Activated naive CD4-positive, alpha-beta T cell treated with anti-CD3 and anti-CD28 coated beads for 36 hours (primary cell): Measurements from ENCODE around the gene CAMSAP2. TPM values are rescaled to one million over a fixed set of nuclear protein-coding genes. Genes with fewer than 3 reads are reported as not detected.

Experiments used
- CTCF ChIA-PET: fragments of 350-600 bp; sonication (Branson Sonifier 250); formaldehyde crosslinking; loops from one replicate; lab custom pipeline; 2021; ENCODE audit warnings: antibody characterized with exemption; lab: Charles Lee
- DNase-seq: peaks from one replicate; pipeline ENCODE4 v3.0.0-alpha.2; 2020
- H3K27ac Mint-ChIP-seq: one replicate; pipeline ENCODE4 v1.8.0; 2021; ENCODE audit warnings: mild to moderate bottlenecking, mixed read lengths
- H3K27me3 Mint-ChIP-seq: one replicate; pipeline ENCODE4 v1.8.0; 2021; ENCODE audit warnings: low read depth, mixed read lengths
- H3K36me3 Mint-ChIP-seq: one replicate; pipeline ENCODE4 v1.8.0; 2021; ENCODE audit warnings: low read depth, mixed read lengths
- H3K4me1 Mint-ChIP-seq: one replicate; pipeline ENCODE4 v1.8.0; 2021; ENCODE audit warnings: low read depth, mixed read lengths
- H3K4me3 Mint-ChIP-seq: one replicate; pipeline ENCODE4 v1.8.0; 2021; ENCODE audit warnings: mild to moderate bottlenecking, moderate library complexity, mixed read lengths
- H3K9me3 Mint-ChIP-seq: one replicate; pipeline ENCODE4 v1.8.0; 2021; ENCODE audit warnings: mixed read lengths
- intact Hi-C: fragments of 100-400 bp; cut with micrococcal nuclease; formaldehyde crosslinking; loops from one replicate; pipeline ENCODE4 v1.15.1; 2023
- total RNA-seq, 2 experiments: library from RNA; stranded (reverse); gene quantifications; one replicate each; pipeline ENCODE4 v1.2.3, GENCODE V29; 2021

The CAMSAP2 gene
- total RNA-seq, 2 experiments from 2014 or later = 3.9 to 6.5 TPM

DNA sequence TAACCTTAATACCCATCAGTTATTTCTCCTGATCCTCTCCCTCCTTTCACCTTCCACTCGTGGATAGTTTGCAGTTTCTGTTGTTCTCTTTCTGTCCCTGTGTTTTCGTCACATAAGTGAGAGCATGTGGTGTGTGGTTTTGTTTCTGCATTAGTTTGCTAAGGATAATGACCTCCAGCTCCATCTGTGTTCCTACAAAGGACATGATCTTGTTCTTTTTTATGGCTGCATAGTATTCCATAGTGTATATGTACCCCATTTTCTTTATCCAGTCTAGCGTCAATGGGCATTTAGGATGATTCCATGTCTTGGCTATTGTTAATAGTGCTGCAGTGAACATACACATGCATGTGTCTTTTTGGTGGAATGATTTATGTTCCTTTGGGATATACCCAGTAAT, 97.5 kb downstream of the CAMSAP2 start:
- no peak overlapping the region for H3K27ac Mint-ChIP-seq
- peaks cover 3% of the 10 kb centered on the region for H3K36me3 Mint-ChIP-seq
- no peaks in the 10 kb centered on the region for H3K4me1 Mint-ChIP-seq
- H3K9me3 Mint-ChIP-seq = peaks cover 4% of the 10 kb centered on the region
- no peak overlapping the region for H3K4me3 Mint-ChIP-seq
- intact Hi-C loops = no loop called here
- CTCF ChIA-PET = interaction anchor here (0.6 kb wide), 1 partner anchor 214 kb away, joined by 4 read pairs; no protein-coding TSS in a partner anchor
- DNase-seq = no peak
- no peaks in the 10 kb centered on the region for H3K27me3 Mint-ChIP-seq

DNA sequence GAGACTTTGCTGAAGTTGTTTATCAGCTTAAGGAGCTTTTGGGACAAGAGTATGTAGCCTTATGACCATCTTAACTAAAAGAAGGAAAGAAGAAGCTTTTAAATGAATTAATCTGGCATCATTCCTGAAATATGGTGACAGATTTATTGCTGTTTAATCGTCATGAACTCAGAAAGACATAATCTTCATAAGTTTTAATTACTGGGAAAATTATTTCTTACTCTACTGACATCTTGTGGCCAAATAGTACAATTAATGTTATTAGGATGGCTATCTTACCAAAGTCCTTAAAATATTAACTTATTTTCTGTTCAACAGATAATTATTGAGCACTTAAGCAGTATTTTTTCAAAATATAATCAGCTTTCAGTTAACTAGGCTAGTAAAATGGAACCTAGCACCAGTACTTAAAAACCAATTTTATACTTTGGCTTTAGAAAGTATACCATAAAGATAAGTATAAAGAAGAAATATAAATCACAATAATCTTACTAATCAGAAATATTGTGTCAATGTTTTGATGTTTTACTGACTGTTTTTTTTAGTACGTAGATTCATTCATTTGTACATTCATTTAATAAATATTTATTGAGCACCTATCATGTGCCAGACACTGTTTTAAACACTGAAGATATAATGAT, 99.4 kb downstream of the CAMSAP2 start:
- CTCF ChIA-PET = interaction anchor here (1.1 to 1.5 kb wide), 6 partner anchors 12 to 281 kb away, joined by 3 to 6 read pairs (median 3); no protein-coding TSS in a partner anchor
- H3K9me3 Mint-ChIP-seq = peaks cover 4% of the 10 kb centered on the region
- no peak overlapping the region for H3K27ac Mint-ChIP-seq
- H3K4me3 Mint-ChIP-seq = no peak overlapping the region
- intact Hi-C loops = loop anchor here (1.0 kb wide), 2 partner anchors 216 to 279 kb away; no protein-coding TSS in a partner anchor
- DNase-seq = no peak
- no peaks in the 10 kb centered on the region for H3K4me1 Mint-ChIP-seq
- H3K36me3 Mint-ChIP-seq = peaks cover 3% of the 10 kb centered on the region
- no peaks in the 10 kb centered on the region for H3K27me3 Mint-ChIP-seq

DNA sequence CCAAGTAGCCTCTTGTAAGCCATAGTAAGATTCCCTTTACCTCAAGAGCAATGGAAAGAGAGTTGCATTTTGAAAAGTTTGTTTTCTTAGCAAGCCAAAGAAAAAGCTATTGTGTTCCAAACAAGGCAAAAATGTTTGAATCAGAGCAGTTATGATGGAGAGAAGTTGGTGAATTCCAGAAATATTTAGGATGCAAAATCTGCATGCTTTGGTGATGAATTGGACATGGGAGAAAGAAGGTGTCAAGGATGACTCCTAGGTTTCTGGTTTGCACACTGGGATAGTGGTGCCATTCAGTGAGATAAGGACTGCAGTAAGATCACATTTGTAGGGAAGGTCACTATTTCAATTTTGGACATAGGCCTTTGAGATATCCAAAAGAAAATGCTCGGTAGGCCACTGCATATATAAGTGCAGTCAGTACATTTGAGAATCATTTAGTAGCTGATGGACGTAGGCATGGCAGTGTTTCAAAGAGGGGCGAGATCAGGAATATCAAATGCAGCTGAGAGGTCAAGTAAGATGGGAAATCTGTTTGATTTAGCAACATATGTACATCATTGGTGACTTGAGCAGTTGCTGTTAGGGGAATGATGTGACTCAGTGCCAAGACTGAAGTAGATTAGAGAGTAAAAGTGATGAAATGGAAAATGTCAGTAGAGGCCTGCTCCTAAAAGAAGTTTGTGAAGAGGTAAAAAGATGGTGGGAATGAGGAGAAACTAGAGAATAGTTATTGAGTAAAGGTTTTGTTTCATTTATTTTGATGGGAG, 100.2 kb downstream of the CAMSAP2 start:
- H3K27ac Mint-ChIP-seq = no peak overlapping the region
- no peak overlapping the region for H3K4me3 Mint-ChIP-seq
- H3K36me3 Mint-ChIP-seq = peaks cover 3% of the 10 kb centered on the region
- intact Hi-C loops = loop anchor here (1.0 kb wide), 2 partner anchors 217 to 280 kb away; no protein-coding TSS in a partner anchor
- CTCF ChIA-PET = interaction anchor here (0.7 to 1.5 kb wide), 3 partner anchors 12 to 280 kb away, joined by 3 read pairs; no protein-coding TSS in a partner anchor
- peaks cover 4% of the 10 kb centered on the region for H3K9me3 Mint-ChIP-seq
- no peak for DNase-seq
- no peaks in the 10 kb centered on the region for H3K27me3 Mint-ChIP-seq
- H3K4me1 Mint-ChIP-seq = no peaks in the 10 kb centered on the region

DNA sequence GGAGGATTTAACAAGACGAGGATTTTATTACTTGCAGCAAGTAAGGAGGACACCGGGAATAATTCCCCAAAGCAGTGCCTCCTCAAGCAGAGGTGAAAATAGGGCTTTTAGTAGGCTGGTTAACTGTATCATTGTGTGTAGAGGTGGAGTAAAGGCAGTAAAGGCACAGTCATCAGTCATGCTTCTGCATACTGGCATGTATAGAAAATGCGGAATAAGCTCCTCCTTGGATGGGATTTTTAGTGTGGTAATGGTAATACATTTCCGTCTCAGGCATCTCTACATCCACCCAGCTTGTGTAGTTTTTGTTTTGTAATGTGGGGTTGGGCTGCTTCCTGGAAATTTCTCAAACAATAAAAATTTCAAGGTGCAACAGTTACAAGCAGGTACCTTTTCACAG, 106.7 kb downstream of the CAMSAP2 start:
- no peaks in the 10 kb centered on the region for H3K27me3 Mint-ChIP-seq
- no peak overlapping the region for H3K27ac Mint-ChIP-seq
- H3K9me3 Mint-ChIP-seq = no peaks in the 10 kb centered on the region
- H3K4me3 Mint-ChIP-seq = no peak overlapping the region
- peaks cover 12% of the 10 kb centered on the region for H3K36me3 Mint-ChIP-seq
- CTCF ChIA-PET = interaction anchor here (1.3 kb wide), 1 partner anchor 223 kb away, joined by 6 read pairs; no protein-coding TSS in a partner anchor
- H3K4me1 Mint-ChIP-seq = no peaks in the 10 kb centered on the region
- DNase-seq = no peak
- intact Hi-C loops = no loop called here

DNA sequence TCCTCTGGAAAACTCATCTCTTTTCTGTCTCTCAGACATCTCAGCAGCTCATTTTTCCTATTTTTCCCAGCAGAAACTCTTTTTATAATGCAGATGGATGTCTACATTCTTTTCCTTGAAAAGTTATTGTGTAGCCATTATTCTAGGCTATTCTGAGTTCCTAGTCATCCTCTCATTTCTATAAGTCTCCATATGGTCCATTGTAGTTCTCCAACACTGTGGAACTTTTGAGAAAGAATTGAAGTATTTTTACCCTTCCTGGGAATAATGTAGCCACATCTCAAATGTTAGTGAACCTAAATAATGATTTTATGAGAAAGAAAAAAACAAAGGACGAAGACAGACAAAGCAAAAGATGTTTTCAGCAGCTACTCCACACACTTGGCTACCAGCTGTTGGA, 107.7 kb downstream of the CAMSAP2 start:
- H3K4me3 Mint-ChIP-seq = no peak overlapping the region
- no peak overlapping the region for H3K27ac Mint-ChIP-seq
- H3K27me3 Mint-ChIP-seq = no peaks in the 10 kb centered on the region
- DNase-seq = no peak
- CTCF ChIA-PET = no interaction called here
- intact Hi-C loops = no loop called here
- H3K9me3 Mint-ChIP-seq = no peaks in the 10 kb centered on the region
- H3K36me3 Mint-ChIP-seq = peaks cover 13% of the 10 kb centered on the region
- no peaks in the 10 kb centered on the region for H3K4me1 Mint-ChIP-seq

DNA sequence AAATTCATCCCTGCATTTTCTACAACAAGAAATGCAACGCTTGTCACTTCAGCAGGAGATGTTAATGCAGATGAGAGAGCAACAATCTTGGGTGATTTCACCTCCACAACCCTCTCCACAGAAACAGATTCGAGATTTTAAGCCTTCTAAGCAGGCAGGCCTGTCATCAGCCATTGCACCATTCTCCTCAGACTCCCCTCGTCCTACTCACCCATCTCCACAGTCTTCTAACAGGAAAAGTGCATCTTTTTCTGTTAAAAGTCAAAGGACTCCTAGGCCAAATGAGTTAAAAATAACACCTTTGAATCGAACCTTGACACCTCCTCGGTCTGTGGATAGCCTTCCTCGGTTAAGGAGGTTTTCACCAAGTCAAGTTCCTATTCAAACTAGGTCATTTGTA, 110.7 kb downstream of the CAMSAP2 start:
- Mint-ChIP-seq H3K27ac (no peak overlapping the region), H3K4me3 (no peak overlapping the region), H3K4me1 (no peaks in the 10 kb centered on the region), H3K9me3 (no peaks in the 10 kb centered on the region), H3K27me3 (no peaks in the 10 kb centered on the region), H3K36me3 (peaks cover 18% of the 10 kb centered on the region)
- CTCF ChIA-PET = no interaction called here
- intact Hi-C loops = no loop called here
- no peak for DNase-seq

DNA sequence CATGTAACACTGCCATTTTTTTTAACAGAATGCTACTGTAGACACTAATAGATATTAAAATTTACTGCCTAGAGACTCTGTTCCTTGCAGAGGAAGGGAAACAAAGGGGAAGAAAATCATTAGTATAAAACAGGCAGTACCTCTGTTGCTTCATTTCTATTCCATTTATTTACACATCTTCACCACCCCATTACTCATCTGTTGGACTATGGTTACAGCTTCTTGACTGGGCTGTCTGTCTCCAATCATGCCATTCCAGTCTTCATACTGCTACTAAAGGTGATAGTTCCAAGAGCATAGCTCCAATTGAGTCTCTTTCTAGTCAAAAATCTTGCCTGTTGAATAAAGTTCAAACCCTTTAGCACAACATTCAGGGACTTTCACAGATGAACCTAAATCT, 111.9 kb downstream of the CAMSAP2 start:
- H3K27me3 Mint-ChIP-seq = no peaks in the 10 kb centered on the region
- no peak for DNase-seq
- no peaks in the 10 kb centered on the region for H3K9me3 Mint-ChIP-seq
- CTCF ChIA-PET = interaction anchor here (0.6 to 1.4 kb wide), 2 partner anchors 12 to 39 kb away, joined by 3 read pairs; no protein-coding TSS in a partner anchor
- no peak overlapping the region for H3K27ac Mint-ChIP-seq
- peaks cover 20% of the 10 kb centered on the region for H3K36me3 Mint-ChIP-seq
- H3K4me1 Mint-ChIP-seq = no peaks in the 10 kb centered on the region
- intact Hi-C loops = no loop called here
- H3K4me3 Mint-ChIP-seq = no peak overlapping the region

DNA sequence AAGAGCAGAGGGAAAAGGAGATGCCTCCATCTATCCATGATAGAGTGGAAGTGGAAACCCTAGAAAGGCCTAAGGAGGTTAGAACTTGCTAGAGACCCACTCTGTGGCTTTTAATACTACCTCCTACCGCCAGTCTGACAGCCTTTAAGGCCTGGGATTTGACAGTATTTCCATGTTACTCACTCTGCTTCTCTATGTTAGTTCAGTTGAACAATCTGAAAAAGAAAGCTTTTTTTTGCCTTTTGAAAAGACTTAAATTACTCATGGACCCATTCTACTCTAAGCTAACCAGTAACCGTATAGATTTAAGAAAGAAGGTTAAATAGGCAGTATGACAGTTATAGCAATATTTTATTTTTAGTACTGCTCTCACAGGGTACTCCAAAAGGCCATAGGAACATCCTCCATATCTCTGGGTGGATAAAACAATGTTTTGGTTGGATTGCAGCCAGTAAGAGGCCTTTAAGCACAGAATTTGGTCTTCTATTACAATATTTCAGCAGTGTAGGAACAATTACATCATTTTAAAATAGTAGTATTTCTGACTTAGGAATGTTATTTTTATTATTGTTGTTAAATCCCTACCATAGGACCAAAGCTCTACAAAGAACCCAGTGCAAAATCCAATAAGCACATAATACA, 118.1 kb downstream of the CAMSAP2 start:
- Mint-ChIP-seq H3K36me3 (peaks cover 12% of the 10 kb centered on the region), H3K4me1 (peaks cover 2% of the 10 kb centered on the region), H3K9me3 (no peaks in the 10 kb centered on the region), H3K4me3 (no peak overlapping the region), H3K27ac (no peak overlapping the region), H3K27me3 (no peaks in the 10 kb centered on the region)
- CTCF ChIA-PET = no interaction called here
- intact Hi-C loops = no loop called here
- DNase-seq = no peak

DNA sequence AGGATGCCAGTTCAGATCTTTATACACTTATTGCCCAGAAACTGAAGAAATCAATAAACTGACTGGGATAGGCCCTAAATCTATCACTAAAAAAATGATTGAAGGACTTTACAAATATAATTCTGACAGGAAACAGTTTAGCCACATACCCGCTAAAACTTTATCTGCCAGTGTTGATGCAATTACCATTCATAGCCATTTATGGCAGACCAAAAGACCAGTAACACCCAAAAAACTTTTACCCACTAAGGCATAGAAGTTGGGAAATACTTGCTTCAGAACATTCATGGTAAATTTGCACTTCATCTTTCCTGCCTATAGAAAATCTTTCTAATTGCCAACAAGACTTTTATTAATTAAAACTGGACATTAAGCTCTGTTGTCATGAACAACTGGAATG, 119.1 kb downstream of the CAMSAP2 start:
- no peaks in the 10 kb centered on the region for H3K27me3 Mint-ChIP-seq
- peaks cover 11% of the 10 kb centered on the region for H3K4me1 Mint-ChIP-seq
- CTCF ChIA-PET = interaction anchor here (0.7 kb wide), 1 partner anchor 182 kb away, joined by 4 read pairs; no protein-coding TSS in a partner anchor
- intact Hi-C loops = no loop called here
- no peak for DNase-seq
- no peaks in the 10 kb centered on the region for H3K9me3 Mint-ChIP-seq
- H3K36me3 Mint-ChIP-seq = peaks cover 12% of the 10 kb centered on the region
- H3K27ac Mint-ChIP-seq = no peak overlapping the region
- no peak overlapping the region for H3K4me3 Mint-ChIP-seq

DNA sequence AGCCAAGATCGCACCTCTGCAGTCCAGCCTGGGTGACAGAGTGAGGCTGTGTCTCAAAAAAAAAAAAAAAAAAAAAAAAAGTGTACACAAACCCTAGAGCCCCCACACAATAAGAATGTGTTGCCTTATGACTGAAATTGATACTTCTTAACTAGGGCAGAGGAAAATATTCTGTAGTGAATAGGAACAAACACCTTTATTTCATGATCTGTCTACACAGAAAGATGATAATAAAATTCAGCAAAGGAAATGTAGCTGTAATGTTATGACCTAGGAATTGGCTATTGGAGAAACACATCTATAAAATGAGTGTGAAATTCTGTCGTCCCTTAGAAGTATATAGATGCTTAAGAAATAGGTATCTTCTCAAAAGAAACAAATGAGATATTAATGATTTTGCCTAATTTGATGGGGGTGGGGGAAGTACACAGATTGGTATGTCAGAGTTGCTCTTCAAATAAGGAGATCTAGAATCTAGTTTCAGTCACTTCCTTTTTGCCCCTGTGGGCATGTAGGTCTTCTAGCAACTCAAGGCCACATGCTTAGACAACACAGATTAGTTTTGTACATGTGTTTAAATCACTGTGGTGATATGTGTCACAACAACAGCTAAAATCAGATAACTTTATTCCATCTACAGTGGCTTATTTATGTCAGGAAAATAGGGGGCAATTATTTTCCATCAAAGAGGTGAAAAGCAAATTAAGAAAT, 123.4 kb downstream of the CAMSAP2 start:
- Mint-ChIP-seq H3K4me3 (no peak overlapping the region), H3K4me1 (peaks cover 33% of the 10 kb centered on the region), H3K36me3 (peaks cover 3% of the 10 kb centered on the region), H3K27ac (no peak overlapping the region), H3K27me3 (no peaks in the 10 kb centered on the region), H3K9me3 (no peaks in the 10 kb centered on the region)
- DNase-seq = no peak
- CTCF ChIA-PET = no interaction called here
- intact Hi-C loops = loop anchor here (1.0 to 10.0 kb wide), 5 partner anchors 15 to 917 kb away; partner anchors contain the start of gene KIF14

DNA sequence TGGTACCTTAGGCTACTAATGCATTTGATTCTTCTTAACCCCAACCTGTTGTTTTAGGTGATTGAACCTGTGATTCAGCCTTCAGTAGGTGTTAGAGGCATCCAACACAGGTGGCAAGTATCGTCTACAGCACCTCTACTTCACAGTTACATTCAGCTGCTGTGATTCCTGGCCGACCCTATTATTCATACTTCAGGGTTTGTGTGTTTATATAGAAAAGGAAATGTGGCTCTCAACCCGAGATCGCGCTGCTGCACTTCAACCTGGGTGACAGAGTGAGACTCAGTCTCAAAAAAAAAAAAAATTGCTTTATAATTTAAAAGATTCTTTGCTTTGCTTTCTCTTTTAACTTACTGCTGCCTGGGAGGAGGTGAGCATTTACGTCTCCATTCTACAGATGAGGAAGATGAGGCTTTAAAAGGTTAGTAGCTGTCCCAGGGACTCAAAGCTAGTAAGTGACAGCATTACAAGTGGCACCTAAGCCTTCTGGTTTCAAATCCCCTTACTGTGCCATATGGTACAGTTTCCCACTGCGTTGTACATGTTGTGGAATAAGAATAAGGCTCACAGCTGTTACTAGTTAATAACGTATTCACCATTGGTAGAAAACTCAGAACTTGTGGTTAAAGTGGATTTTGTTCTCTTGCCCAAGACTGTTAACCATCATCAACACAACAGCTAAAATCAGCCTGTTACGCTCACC, 124.2 kb downstream of the CAMSAP2 start:
- CTCF ChIA-PET = interaction anchor here (0.7 kb wide), 2 partner anchors 115 to 366 kb away, joined by 4 read pairs; no protein-coding TSS in a partner anchor

More for the DNA sequence above, 124.2 kb downstream of the CAMSAP2 start:
- Mint-ChIP-seq H3K27ac (no peak overlapping the region), H3K27me3 (no peaks in the 10 kb centered on the region), H3K36me3 (peaks cover 3% of the 10 kb centered on the region), H3K4me3 (no peak overlapping the region), H3K9me3 (no peaks in the 10 kb centered on the region), H3K4me1 (peaks cover 36% of the 10 kb centered on the region)
- peak; percentile 41 for DNase-seq
- intact Hi-C loops = loop anchor here (1.0 to 10.0 kb wide), 5 partner anchors 14 to 918 kb away; partner anchors contain the start of gene KIF14
